Urothelium cell line (cell line): Measurements from ENCODE around the gene RNPS1.
"Not testable (repeated sequence)": the region's sequence is repeated elsewhere in the genome, so short reads cannot be mapped to it uniquely, and the experiment has no call there.

Source experiments
- DNase-seq: peaks from one replicate; pipeline ENCODE4 v3.0.0; 2011; ENCODE audit warnings: low spot score, mixed read lengths
- FAIRE-seq: peaks from 2 replicates; lab custom pipeline; 2011; peaks lifted over from hg19 to GRCh38; lab: Jason Lieb, UNC

Gene RNPS1

DNA sequence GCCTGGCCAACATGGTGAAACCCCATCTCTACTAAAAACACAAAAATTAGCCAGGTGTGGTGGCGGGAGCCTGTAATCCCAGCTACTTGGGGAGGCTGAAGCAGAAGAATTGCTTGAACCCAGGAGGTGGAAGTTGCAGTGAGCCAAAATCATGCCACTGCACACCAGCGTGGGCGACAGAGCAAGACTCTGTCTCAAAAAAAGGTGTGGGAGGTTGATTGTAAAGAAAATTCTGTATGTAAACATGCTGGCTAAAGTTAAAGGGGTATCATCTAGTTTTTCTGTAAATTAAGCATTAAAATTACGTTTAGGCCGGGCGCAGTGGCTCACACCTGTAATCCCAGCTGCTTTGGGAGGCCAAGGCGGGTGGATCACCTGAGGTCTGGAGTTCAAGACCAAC, 9.4 kb downstream of the RNPS1 start:
- FAIRE-seq, DNase-seq: not testable (repeated sequence)

DNA sequence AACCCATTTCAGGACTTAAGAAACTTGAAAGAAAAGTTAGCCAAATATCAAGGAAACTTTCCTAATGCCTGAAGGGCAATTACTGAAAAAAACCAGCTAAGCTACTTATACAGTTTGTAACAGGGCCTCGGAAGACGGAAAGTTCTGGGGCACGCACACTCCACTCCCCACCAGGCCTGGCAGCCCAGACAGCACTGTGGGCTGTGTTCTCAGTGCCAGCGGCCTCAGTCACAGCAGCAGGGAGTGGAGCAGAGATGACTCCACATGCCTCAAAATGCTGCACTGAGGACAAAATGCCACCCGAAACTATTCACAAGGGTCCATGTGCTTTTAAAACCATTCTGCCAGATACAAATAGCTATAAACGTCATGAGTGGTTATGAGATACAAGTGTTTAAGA, 10.2 kb downstream of the RNPS1 start:
- FAIRE-seq = no peak
- no peak for DNase-seq

DNA sequence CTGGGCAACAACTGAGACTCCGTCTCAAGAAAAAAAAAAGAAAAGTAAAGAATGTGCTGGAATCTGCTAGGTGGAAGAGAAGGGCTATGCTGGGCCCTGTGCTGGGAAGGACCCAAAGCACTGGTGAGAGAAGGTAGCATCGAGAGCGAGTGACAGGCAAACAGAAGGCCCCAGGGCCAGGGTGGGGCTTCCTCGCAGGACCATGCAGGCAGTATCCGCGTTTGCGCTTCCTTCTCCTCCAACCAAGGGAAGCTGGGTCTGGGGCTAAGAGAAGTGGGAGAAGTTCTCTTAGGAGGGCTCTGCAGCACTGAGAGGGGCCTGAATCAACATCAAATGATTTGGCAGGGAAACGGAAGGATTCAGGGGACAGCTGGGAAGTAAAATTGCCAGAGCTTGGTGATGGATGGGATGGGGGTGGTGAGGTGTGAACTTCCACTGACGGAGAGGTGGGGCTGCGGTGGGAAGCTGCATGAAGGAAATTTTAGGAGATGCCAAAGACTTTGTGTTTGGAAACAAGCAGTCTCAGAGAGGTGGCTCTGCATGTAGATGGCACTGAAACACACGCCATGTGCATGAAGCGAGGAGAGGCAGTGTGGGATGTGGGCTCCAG, 11.3 kb downstream of the RNPS1 start:
- FAIRE-seq (no peak), DNase-seq (no peak)

DNA sequence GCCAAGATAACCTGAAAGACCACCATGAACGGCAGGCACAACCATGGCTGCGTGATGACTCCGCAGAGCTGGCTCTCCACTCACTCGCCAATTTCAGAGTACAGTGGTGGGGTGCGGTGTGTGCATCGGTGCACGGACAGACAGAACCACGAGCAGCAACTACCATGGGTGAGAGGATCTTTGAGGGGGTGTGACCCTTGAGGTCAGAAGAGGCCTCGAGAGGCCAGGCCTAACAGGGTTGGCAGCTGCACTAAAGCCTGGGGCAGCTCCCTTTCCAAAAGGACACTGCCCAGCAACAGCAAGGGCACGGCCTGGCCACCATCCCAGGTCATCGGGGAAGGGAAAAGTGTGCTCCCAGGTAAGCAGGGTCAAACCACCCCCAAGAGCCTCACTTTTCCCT, 14.6 kb downstream of the RNPS1 start:
- DNase-seq = no peak
- FAIRE-seq = no peak

DNA sequence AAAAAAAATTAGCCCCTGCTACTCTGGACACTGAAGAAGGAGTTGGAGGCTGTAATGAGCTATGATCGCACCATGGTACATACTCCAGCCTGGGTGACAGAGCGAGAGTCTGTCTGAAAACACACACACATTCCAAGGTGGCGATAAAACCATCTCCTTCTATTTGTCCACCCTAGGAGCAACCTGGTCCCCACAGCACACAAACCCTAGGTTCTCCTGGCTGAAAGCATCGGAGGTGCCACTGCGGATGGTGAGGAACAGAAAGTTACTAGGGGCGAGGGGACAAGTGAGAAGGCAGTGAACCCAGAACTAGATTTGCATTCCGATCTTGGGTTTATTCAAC, 15.1 kb downstream of the RNPS1 start:
- no peak for FAIRE-seq
- DNase-seq = no peak

DNA sequence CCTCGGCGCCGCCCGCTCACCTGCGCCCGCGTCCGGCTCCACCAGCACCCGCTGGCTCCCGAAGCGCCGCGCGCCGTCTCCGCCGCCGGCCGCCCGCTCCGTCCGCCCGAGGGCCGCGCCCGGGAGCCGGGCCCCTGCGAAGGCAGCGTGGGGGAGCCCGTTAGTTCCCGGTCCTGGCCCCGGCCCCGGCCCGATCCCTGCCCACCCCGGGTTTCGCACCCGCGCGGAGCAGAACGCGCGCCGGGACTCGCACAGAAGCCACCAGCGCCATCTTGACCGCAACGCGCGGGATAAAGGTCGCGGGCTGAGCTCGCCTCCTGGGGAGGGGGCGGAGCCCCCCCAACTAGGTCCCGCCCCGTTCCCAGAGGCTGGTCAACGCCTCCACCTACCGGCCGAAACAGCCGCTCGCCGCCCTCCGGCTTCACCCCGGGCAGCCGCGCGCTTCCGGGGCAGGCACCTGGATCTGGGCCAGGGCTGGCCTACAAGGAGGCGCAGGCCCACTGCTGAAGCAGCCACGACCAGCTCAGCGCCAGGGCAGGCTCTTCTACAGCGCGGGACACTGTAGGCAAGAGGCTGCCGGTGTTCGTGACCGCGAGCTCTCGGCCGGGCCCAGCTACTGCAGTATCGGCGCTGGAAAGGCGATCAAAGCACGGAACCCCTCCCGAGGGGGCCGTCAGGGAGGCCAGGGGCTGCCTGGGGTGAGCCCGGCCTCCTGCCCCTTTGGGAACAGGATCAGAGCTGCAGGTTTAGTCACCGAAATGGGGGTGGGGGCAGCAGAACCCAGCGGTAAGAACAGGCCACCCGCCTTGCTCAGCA, 16.4 kb downstream of the RNPS1 start, which contains the start of gene ECI1:
Gene ECI1, minus strand, starts transcription at position 292 of the 816 bp plus-strand sequence. Its CDS starts 21 bp downstream, at position 271.
- FAIRE-seq (peak; percentile 97), DNase-seq (peak; percentile 99)

DNA sequence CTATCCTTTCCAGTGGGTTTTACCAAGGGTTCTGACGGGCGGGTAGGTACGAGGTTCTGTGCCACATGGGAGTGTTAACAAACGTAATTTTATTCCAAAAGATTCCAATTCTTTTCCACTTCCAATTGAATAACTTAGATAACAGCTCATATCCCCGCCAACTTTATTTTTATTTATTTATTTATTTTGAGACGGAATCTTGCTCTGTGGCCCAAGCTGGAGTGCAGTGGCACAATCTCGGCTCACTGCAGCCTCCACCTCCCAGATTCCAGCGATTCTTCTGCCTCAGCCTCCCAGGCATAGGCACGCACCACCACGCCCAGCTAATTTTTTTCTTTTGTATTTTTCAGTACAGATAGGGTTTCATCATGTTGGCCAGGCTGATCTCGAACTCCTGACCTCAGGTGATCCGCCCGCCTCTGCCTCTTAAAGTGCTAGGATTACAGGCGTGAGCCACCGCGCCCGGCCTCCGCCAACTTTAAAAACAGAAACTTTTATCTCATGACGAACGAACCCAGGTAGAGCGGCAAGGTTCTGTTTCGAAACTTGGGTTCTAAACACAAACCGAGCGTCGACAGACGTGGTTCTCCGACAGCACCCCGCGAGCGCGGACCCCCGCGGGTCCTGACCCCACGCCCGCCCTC, 17.2 kb downstream of the RNPS1 start:
- no peak for FAIRE-seq
- no peak for DNase-seq

DNA sequence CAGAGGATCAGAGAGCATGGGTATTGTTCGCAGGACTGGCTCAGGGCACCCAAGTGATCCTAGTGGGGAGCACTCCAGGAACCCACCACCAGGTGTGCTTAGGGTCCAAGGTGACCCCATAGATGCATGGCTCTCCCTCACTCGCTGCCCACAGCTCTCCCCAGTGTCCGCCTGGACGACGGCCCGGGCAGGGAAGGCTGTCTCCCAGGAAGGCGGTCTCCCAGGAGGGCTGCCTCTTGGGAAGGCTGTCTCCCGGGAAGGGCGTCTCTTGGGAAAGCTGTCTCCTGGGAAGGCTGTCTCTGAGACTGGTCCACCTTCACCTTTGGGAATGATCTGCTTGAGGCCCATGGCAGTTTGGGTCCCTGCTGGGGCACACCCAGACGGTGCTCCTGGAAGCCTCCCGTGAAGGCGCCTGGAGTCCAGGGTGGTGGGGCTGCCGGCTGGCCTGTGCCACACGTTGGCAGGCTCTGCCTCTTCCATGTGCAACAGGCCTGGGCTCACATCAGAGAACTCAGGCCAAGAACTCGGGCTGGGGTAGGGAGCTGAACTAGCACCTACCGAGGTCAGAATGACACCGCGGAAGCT, 21.5 kb downstream of the RNPS1 start:
- FAIRE-seq = no peak

DNA sequence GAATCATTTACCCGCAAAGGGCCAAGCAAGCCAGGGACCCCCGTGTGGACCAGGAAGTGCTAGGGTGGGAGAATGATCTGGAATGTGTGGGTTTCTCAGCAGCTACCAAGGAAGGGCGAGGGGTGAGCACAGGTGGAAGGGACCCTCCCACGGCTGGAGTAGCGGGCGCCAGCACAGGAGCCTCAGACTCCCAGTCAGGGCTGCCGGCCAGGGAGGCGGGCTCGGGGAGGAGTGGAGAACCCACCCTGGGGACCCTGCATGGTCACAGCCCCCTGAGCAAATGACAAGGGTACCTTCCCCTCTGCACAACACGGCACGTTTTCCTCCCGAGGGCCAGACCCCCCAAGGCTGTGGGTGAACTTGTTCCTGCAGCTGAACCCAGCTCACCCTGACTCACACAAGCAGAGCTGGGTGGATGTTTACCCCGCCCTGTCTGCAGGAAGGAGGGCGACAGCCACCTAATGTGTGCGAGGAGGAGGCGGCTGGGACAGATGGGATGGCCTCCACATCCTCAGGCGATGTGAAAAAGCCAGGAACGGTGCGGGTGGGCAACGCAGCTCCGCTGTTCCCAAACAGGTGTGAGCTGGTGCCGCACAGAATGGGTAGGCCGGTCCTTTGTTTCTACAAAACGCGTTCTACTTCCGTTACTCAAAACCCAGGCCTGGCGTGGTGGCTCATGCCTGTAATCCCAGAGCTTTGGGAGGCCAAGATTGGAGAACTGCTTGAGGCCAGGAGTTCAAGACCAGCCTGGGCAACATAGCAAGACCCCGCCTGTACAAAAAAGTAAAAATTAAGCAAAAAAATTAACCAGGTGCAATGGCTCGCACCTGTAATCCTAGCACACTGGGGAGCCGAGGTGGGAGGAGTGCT, 22.8 kb downstream of the RNPS1 start:
- no peak for FAIRE-seq
- no peak for DNase-seq

More for the DNA sequence above, 21.5 kb downstream of the RNPS1 start:
- no peak for DNase-seq

DNA sequence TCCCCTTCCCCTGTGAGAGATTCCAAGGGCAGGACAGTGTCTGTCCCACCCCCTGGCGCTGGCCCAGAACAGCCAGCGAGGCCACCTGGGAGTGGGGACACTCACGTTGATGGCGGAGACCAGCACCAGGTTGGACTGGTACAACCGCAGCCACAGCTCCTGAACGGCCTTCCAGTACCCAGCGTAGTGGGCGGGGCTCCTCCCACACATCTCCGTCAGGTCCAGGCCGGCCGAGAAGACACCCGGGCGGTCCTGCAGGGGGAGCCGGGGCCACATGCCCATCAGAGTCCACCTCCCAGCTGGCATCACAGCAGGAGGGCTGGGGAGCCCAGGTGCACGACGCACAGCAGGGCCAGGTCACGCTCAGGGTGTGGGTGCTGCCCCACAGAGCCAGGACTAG, 23.6 kb downstream of the RNPS1 start:
- no peak for FAIRE-seq
- no peak for DNase-seq

DNA sequence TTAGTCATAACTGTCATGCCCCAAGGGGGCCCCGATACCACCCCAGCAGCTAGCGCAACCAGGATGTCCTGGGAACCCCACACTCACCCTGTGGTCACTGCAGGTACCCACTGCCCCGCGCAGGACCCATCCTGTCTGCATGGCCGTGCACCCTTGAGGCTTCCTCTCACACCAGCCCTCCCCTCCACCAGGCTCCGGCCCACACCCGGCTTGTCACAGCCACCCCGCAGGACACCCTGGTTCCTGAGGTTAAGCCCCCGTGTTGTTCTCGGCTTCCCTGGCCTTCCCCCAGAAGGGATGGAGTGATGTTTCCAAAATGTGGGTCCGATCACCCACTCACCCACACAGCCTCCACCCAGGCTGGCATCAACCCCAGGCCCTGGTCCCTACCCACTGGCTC, 24.1 kb downstream of the RNPS1 start:
- FAIRE-seq (no peak), DNase-seq (no peak)

DNA sequence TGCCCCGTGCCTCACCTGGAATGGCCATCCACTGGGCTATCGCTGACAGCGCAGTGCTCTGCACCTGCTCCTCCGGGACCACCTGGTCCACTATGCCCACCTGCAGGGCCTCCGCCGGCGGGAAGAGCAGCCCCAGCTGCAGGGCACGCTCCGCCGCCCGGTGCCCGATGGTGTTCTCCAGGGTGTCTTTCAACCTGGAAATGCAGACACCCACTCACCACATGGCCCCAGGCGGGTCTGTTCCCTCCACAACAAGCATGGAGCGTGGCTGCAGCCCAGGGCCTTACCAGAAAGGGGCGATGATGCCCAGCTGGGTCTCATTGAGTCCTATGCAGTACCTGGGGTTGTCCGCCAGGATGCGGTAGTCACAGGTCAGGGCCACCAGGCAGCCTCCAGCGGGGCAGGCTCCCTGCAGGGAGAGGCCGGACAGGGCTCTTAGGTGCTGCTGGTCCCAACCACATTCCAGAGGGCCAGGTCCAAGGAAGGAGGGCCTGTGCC, 24.8 kb downstream of the RNPS1 start:
- no peak for FAIRE-seq
- no peak for DNase-seq

DNA sequence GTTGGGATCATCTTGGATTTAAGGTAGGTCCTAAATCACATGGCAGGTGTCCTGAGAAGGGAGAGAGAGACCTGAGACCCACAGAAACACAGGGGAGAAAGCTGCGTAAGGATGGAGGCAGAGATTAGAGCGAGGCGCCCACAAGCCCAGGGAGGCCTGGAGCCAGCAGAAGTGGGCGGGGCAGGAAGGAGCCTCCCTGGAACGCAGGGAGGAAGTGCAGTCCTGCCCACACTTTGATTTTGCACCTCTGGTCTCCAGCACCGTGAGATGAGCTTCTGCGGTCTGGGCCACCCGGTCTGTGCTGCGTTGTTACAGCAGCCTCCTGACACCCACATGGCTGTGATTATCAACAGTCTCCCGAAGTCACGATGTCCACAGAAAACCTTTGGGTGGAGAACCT, 25.3 kb downstream of the RNPS1 start:
- FAIRE-seq (no peak), DNase-seq (no peak)

DNA sequence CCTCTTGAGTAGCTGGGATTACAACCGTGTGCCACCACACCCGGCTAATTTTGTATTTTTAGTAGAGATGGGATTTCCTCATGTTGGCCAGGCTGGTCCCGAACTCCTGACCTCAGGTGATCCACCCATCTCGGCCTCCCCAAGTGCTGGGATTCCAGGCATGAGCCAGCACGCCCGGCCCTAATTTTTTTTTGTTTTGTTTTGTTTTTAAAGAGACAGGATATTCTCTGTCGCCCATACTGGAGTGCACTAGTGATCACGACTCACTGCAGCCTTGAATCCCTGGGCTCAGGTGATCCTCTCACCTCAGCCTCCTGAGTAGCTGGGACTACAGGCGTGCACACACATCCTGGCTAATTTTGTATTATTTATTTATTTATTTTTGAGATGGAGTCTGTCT, 27.6 kb downstream of the RNPS1 start:
- not testable (repeated sequence) for DNase-seq, FAIRE-seq

DNA sequence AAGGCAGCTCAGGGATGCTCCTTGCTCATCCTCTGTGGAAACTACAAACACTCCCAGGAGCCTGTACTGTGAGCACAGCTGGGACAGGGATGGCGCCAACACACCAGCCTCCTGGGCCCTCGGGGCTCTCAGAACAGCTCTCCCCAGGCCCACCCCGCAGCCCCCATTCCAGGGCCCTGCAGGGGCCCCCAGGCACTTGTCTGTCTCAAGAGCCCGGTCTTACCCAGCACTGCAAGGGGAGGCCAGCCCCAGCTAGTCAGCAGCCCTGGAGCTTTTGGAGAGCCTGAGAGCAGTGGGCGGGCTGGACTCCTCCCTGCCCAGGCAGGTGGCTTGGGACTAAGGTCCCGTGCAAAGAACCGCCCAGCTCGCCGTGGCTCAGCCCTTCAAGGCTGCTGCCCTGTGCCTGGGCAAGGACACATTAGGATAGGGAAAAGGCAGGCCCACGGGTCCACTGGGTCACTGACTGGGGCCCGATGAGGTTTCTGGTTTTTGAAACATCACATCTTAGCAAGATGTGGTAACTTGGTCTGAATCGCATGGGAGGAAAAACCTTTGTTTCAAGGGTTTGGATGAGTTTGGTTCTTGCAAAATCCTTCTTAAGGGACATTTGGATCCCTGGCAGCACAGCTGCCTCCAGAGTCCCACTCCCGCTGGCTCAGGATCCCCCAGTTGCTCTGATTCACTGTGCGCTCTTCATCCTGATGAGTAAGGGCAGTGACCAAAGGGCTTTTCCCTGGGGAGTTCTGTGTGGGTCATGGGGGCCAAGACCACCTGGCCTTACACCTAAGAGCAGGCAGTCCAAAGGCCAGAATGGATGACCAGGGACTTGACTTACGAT, 28.9 kb downstream of the RNPS1 start:
- FAIRE-seq (no peak), DNase-seq (no peak)

DNA sequence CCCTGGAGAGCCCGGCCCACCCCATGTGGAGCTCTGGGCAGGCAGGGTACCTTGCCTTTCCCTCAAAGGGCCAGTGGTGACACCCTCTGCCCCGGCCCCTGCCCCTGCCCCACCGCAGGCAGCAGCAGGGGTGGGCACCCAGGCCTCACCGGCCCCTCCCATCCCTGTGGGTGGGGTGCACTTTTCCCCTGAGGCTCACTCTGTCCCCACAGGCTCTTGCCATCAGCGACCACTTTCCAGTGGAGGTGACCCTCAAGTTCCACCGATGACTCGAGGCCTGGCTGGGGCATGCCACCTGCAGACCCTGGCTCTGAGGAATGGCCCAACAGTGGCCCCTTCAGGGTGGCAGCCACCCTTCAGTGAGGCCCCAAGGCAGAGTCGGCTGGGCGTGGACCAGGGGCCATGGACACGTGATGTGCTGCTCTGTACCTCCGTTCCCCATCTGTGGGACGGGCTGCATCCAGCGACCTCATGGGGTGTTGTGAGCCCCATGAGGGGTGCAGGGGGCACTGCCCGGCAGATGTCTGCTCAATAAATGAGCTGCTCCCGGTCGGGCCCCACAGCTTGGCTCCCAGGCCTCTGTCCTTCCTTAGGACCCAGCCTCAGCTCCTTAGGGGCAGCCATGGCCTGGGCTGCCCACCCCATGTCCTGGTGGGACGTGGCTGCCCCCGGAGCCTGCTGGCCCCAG, 29.6 kb downstream of the RNPS1 start:
- FAIRE-seq = no peak
- DNase-seq = no peak

DNA sequence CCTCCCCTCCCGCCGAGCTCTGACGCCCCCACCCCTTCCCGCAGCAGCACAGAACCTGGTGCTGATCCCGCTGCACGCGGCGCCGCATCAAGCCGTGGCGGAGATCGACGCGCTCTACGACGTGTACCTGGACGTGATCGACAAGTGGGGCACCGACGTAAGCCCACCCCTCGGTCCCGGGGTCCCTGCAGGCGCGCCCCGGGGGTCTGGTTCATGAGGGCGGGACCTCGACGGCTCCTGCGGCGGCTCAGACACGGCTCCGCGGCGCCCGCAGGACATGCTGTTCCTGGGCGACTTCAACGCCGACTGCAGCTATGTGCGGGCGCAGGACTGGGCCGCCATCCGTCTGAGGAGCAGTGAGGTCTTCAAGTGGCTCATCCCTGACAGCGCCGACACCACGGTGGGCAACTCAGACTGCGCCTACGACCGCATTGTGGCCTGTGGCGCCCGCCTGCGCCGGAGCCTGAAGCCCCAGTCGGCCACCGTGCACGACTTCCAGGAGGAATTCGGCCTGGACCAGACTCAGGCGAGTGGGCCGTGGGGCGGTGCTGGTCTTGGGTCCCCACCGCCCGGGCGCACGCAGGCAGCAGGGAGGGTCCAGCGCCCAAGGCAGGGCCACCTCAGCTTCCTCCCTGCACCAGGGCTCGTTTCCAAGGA, 30.3 kb downstream of the RNPS1 start:
- DNase-seq (no peak), FAIRE-seq (no peak)

DNA sequence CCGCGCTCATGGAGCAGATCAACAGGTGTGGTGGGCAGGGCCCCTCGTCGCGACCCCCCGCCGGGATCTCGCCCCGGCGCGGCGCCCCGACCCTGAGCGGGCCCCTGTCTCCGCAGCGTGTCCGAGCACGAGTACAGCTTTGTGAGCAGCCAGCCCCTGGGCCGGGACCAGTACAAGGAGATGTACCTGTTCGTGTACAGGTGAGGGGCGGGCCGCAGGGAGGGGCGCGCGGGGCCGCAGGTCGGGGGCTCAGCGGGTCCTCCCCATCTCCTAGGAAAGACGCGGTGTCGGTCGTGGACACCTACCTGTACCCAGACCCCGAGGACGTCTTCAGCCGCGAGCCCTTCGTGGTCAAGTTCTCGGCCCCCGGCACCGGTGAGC, 30.8 kb downstream of the RNPS1 start:
- no peak for FAIRE-seq
- no peak for DNase-seq
